Fibroblast of villous mesenchyme (primary cell): ENCODE data around the gene PA2G4. TPM values are rescaled to one million over a fixed set of nuclear protein-coding genes. Genes with fewer than 3 reads are reported as not detected.

ENCODE experiments used
- DNase-seq: peaks from one replicate; pipeline ENCODE4 v3.0.0-alpha.2; 2010; ENCODE audit warnings: low read depth
- H3K4me3 ChIP-seq: 2 replicates; pipeline ENCODE4 v1.5.1; 2011; ENCODE audit warnings: low read depth, mild to moderate bottlenecking, low read length
- total RNA-seq: library from RNA; depleted of rRNA; stranded (reverse); fragments of >200 nt; gene quantifications from 2 replicates; pipeline ENCODE4 v1.2.3, GENCODE V29; 2012
- TF ChIP-seq, protein P1 (sequence below): IDR thresholded peaks from 2 replicates; pipeline ENCODE4 v1.5.1; 2012; ENCODE audit warnings: low read depth, mild to moderate bottlenecking, low read length; ENCODE audit not compliant: insufficient read depth

The PA2G4 gene
- total RNA-seq, 1 donor, result 158 TPM

DNA sequence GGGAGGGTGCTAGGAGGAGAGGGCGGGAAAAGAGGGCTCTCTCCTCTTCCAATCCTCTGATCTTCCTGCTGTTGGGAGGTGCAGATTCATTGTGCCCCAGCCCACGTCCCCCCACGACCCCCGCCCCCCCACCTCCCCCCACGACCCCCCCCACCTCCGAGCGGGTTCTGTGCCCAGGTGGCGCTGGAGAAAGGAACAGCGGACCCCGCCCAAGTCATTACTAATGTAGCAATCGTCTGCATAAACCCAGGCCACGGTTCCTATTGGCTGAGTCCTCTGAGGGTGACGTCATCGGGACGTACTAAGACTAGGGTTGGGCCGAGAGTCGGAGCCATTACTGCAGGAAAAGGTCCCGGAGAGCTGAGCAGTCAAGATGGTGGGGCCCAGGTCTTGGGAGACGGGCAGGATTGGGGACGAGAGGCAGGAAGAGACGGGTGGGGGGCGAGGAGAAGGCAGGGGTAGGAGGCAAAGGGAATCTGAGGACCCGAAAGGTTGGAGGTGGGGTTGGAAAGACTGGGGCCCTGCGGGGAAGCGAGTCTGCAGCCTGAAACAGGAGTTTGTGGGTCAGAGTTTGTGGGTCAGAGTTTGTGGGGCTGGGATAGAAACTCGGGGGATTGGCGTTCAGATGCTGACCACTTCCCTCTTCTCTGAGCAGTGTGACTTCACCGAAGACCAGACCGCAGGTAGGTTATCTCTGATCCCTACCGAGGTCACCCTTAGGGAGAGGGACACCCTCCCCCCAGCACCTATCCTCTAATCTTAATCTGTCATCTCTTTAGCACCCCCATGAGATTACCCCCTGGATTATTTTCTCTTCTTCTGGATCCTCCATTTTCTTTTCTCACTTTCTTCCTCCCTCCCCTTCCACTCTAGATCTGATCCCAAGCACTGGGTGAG is 53.9 kb downstream of the PA2G4 start, which contains the start of gene MYL6:
TSS of gene MYL6 (plus strand) at position 331 of the 897 bp plus-strand sequence. CDS start at position 374, 43 bp downstream.
- TF ChIP-seq, protein P1, sequence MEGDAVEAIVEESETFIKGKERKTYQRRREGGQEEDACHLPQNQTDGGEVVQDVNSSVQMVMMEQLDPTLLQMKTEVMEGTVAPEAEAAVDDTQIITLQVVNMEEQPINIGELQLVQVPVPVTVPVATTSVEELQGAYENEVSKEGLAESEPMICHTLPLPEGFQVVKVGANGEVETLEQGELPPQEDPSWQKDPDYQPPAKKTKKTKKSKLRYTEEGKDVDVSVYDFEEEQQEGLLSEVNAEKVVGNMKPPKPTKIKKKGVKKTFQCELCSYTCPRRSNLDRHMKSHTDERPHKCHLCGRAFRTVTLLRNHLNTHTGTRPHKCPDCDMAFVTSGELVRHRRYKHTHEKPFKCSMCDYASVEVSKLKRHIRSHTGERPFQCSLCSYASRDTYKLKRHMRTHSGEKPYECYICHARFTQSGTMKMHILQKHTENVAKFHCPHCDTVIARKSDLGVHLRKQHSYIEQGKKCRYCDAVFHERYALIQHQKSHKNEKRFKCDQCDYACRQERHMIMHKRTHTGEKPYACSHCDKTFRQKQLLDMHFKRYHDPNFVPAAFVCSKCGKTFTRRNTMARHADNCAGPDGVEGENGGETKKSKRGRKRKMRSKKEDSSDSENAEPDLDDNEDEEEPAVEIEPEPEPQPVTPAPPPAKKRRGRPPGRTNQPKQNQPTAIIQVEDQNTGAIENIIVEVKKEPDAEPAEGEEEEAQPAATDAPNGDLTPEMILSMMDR, result no peak
- peak within 1 kb of the TSS; percentile 100 for H3K4me3 ChIP-seq
- peak; percentile 98 for DNase-seq

DNA sequence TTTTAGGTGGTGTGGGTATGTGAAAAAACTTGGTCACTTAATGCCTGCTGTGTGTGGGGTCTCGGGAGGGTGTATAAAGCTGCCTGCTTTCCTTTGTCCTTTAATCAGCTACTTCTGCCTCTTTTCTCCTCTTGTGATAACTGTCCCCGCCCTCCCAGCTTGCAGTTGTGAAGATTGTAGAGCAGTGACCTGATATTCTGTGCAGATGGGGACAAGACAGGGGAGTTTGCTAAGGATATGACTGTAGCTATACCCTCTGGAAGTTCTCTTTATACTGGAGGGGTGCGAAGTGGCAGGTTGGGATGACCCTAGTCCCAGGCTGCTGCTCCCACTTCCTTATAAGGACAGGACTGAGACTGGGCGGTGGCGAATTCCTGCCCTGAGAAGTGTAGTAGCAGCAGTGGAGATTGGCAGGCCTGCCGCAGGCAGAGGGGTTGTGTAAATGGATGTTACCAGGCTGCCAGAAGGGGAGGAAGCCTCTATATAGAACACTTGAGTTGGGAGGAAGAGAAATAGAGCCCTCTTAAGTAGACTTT is 54.6 kb downstream of the PA2G4 start:
- TF ChIP-seq, protein P1, result no peak
- DNase-seq, result peak; percentile 76
- peak overlapping the region; percentile 100 for H3K4me3 ChIP-seq

DNA sequence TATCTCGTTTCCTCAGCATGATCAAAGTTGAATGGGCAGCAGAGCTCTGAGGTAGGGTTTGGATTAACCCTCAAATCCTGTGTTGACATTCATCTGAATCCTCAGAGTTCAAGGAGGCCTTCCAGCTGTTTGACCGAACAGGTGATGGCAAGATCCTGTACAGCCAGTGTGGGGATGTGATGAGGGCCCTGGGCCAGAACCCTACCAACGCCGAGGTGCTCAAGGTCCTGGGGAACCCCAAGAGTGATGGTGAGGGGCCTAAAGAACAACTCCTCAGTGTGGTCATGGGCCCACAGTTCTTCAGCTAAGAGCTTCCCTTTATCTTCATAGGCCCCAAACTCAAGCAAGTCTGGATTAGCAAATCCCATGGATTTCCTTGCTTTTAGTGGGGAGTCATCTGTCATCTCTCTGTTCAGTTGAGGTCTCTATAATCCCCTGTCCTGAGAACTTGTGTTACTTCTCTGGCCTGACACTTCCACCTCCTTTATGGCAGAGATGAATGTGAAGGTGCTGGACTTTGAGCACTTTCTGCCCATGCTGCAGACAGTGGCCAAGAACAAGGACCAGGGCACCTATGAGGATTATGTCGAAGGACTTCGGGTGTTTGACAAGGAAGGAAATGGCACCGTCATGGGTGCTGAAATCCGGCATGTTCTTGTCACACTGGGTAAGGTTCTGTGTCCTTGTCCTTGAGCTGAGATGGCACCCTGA is 55.3 kb downstream of the PA2G4 start:
- DNase-seq, result no peak
- TF ChIP-seq, protein P1, result no peak
- peak overlapping the region; percentile 100 for H3K4me3 ChIP-seq

DNA sequence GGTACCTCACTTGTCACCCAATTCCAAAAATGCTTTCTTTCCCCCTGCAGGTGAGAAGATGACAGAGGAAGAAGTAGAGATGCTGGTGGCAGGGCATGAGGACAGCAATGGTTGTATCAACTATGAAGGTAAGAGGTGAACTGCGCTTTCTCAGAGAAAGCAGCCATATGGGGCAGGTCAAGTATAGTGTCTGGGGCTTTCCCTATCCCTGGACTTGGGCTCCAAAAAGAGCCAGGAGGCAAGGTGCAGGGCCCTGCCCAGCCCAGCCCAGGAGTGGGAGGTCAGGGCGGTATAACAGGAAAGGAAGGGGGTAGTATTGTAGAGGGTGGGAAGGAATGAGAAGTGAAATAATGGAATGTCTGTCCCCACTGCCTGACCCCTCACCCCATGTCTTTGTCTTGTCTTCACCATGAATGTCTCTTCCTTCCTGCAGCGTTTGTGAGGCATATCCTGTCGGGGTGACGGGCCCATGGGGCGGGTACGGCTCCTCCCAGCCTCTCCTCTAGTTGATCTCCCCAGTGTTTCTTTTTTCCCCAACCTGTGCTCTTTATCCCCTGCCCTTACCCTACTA is 55.9 kb downstream of the PA2G4 start:
- no peak for DNase-seq
- H3K4me3 ChIP-seq, result peak overlapping the region; percentile 100
- TF ChIP-seq, protein P1, result no peak

DNA sequence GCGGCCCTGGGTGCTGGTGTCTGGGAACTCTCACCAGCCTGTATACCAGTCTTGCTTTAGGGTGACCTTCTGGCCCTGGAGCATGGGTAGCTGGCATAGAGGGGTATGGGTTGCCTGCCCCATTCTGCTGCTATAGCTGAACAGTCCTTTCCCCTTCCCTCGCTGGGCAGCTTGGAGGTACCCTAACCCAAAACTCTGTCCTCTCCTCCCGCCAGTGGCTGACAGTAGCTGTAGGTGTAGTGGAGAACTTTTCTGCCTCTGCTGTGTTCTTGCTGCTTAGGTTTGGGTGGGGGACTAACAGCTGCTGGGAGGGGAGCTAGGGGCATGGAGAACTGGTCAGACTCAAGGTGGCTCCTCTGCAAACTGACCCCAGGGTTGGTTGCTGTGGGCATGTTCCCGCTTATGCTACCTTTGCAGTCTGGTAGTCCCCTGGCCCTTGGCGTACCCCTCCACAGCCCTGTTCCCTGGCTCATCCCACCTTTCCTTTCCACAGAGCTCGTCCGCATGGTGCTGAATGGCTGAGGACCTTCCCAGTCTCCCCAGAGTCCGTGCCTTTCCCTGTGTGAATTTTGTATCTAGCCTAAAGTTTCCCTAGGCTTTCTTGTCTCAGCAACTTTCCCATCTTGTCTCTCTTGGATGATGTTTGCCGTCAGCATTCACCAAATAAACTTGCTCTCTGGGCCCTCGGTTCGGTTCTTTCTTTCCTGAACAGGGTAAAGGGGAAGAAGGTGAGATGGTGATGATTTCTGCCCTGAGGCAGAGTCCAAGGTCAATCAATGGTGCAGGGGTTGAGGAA is 56.7 kb downstream of the PA2G4 start:
- TF ChIP-seq, protein P1, result no peak
- peak overlapping the region; percentile 100 for H3K4me3 ChIP-seq
- DNase-seq, result no peak
